ENCODE results near the gene ADAMTS8.

DNA sequence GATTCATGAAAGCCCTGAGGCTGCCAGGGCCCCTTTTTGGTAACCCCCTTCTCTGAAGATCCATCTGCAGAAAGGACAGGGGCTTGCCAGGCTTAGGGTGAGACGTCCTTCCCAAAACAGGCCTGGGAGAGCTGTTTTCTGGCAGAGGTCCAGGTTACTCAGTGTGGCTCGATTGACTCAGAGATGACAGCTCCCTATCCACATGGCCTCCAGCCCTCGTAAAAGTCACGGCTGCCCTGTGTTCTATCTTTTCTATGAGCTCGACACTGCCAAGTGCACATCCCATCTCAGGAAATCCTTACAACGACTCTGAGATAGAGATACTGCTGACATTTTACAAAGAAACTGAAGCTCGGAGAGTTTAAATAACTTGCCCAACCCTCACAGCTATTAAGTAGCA, 20.4 kb downstream of the ADAMTS8 start:
- TF ChIP-seq, protein P1, sequence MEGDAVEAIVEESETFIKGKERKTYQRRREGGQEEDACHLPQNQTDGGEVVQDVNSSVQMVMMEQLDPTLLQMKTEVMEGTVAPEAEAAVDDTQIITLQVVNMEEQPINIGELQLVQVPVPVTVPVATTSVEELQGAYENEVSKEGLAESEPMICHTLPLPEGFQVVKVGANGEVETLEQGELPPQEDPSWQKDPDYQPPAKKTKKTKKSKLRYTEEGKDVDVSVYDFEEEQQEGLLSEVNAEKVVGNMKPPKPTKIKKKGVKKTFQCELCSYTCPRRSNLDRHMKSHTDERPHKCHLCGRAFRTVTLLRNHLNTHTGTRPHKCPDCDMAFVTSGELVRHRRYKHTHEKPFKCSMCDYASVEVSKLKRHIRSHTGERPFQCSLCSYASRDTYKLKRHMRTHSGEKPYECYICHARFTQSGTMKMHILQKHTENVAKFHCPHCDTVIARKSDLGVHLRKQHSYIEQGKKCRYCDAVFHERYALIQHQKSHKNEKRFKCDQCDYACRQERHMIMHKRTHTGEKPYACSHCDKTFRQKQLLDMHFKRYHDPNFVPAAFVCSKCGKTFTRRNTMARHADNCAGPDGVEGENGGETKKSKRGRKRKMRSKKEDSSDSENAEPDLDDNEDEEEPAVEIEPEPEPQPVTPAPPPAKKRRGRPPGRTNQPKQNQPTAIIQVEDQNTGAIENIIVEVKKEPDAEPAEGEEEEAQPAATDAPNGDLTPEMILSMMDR (IDR thresholded peaks at IDR 0.05 in 8 of 11, conservative IDR thresholded peaks at IDR 0.05 in 3 of 11), result no peak
- peak in 1 of 3 donors; percentile 18 for TF ChIP-seq POLR2AphosphoS5 (IDR thresholded peaks at IDR 0.05)
- no peak for TF ChIP-seq POLR2A (IDR thresholded peaks at IDR 0.05)

Measured in spleen (tissue), 7 donors.